GM23248 (cell line): ENCODE results near the gene FAM161B. TPM values are rescaled to one million over a fixed set of nuclear protein-coding genes. Genes with fewer than 3 reads are reported as not detected.

Source experiments
- DNase-seq: peaks from one replicate; pipeline ENCODE4 v3.0.0-alpha.2; 2015
- H2AFZ ChIP-seq: fragments of 200-600 bp; sonication (generic); 2 replicates; pipeline ENCODE4 v1.6.1; 2016; ENCODE audit warnings: antibody characterized with exemption
- H3F3A ChIP-seq: fragments of 200-600 bp; sonication (generic); 2 replicates; pipeline ENCODE4 v1.6.1; 2016; ENCODE audit warnings: mild to moderate bottlenecking, antibody characterized with exemption, mixed run types; ENCODE audit not compliant: insufficient read depth
- H3K27ac ChIP-seq: fragments of 200-600 bp; sonication (generic); 2 replicates; pipeline ENCODE4 v1.5.1; 2016; ENCODE audit warnings: mild to moderate bottlenecking
- H3K27me3 ChIP-seq: fragments of 200-600 bp; sonication (generic); replicated peaks from 2 replicates; pipeline ENCODE4 v1.6.1; 2016; ENCODE audit warnings: mild to moderate bottlenecking; ENCODE audit not compliant: insufficient read depth
- H3K36me3 ChIP-seq: fragments of 200-600 bp; sonication (generic); 2 replicates; pipeline ENCODE4 v1.6.1; 2016; ENCODE audit warnings: low read depth, mild to moderate bottlenecking
- H3K4me1 ChIP-seq: fragments of 200-600 bp; sonication (generic); 2 replicates; pipeline ENCODE4 v1.6.1; 2016; ENCODE audit warnings: mild to moderate bottlenecking; ENCODE audit not compliant: insufficient read depth
- H3K4me2 ChIP-seq: fragments of 200-600 bp; sonication (generic); one replicate; pipeline ENCODE4 v1.6.1; 2016; ENCODE audit warnings: mild to moderate bottlenecking; ENCODE audit not compliant: unreplicated experiment
- H3K4me3 ChIP-seq: fragments of 200-600 bp; sonication (generic); 2 replicates; pipeline ENCODE4 v1.5.1; 2016; ENCODE audit warnings: mild to moderate bottlenecking
- H3K79me2 ChIP-seq: fragments of 200-600 bp; sonication (generic); 2 replicates; pipeline ENCODE4 v1.6.1; 2016; ENCODE audit warnings: mild to moderate bottlenecking; ENCODE audit not compliant: insufficient read depth
- H3K9ac ChIP-seq: fragments of 200-600 bp; sonication (generic); 2 replicates; pipeline ENCODE4 v1.6.1; 2016; ENCODE audit warnings: mild to moderate bottlenecking
- H3K9me2 ChIP-seq: fragments of 200-600 bp; sonication (generic); 2 replicates; pipeline ENCODE4 v1.6.1; 2016; ENCODE audit warnings: mixed run types, mild to moderate bottlenecking, moderate library complexity; ENCODE audit not compliant: insufficient read depth
- H3K9me3 ChIP-seq: fragments of 200-600 bp; sonication (generic); one replicate; pipeline ENCODE4 v1.6.1; 2017; ENCODE audit warnings: low read depth
- H4K20me1 ChIP-seq: fragments of 200-600 bp; sonication (generic); 2 replicates; pipeline ENCODE4 v1.6.0; 2016; ENCODE audit not compliant: insufficient read depth
- EZH2 ChIP-seq: fragments of 200-600 bp; sonication (generic); IDR thresholded peaks from 2 replicates; pipeline ENCODE4 v1.6.1; 2018; ENCODE audit warnings: antibody characterized with exemption, mild to moderate bottlenecking; ENCODE audit not compliant: insufficient read depth, poor library complexity, severe bottlenecking
- EZH2phosphoT487 ChIP-seq: fragments of 200-600 bp; sonication (generic); IDR thresholded peaks from 2 replicates; pipeline ENCODE4 v1.6.1; 2018; ENCODE audit warnings: antibody characterized with exemption, moderate library complexity, mild to moderate bottlenecking, low read depth; ENCODE audit not compliant: insufficient read depth
- WGBS, 2 experiments: methylation state at CpG; one replicate each; pipeline ENCODE4 v1.1.6; 2015 to 2017; ENCODE audit warnings: low lambda C conversion rate in 2 of 2, low coverage in 1 of 2; ENCODE audit errors: missing lambda C conversion rate in 2 of 2; 5-methylcytosine and 5-hydroxymethylcytosine counted together
- in situ Hi-C: fragments of 300-500 bp; cut with MboI; formaldehyde crosslinking; loops from 2 replicates; pipeline ENCODE4 v1.15.0; 2020
- polyA plus RNA-seq: library from polyadenylated mRNA; unstranded; fragments of >200 nt; fragmentation: Nextera tagmentation; extraction: Ambion mirVana; gene quantifications from 2 replicates; pipeline ENCODE4 v1.2.1, GENCODE V29; 2016
- small RNA-seq: library from RNA; depleted of rRNA; stranded (forward); fragments of <200 nt; gene quantifications from one replicate; pipeline ENCODE3, GENCODE V24; 2014; ENCODE audit warnings: low read depth, low replicate concordance
- total RNA-seq: library from RNA; depleted of rRNA; stranded (reverse); fragments of >200 nt; shearing (Covaris generic); gene quantifications from 2 replicates; pipeline ENCODE4 v1.2.3, GENCODE V29; 2014; rRNA removed

The FAM161B gene
- total and polyA plus RNA-seq, 2 experiments from 2014 or later: 4.5 to 6.5 TPM

DNA sequence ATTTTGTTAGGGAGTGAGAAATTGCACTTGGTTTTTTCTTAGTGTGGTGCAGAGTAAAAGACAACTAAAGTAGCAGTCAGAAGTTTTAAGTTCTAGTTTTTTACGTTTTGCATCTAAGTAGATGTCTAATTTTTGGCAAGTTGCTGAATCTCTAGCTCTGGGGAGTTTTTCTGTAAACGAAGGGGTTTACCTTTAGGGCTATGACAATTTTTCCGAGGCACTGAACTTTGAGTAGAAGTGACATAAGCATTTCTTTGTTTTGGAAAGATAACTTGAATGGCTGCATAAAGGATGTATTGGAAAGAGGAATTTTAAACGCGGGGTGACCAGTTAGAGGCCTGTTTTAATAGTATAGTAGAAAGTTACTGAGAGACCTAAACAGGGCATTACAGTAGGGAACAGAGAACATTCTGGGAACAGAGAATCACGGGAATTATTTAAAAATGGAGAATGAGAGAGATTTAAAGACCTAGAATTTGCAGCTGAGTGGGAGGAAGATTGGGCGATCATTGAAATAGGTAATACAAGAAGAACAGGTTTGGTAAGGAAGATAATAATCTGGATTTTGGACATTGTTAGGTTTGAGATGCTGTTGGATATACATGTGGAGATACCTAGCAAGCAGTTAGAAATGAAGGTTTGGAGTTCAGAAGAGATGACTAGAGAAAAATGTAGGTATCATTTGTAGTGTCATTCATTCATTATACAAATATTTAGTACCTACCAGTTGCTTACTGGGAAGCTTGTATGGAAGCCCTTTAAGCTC, 62.0 kb downstream of the FAM161B start:
- Histone ChIP-seq H2AFZ (no peak overlapping the region), H3K9me2 (no peaks in the 10 kb centered on the region), H3K36me3 (no peaks in the 10 kb centered on the region), H3K27ac (peak overlapping the region; percentile 94), H3K79me2 (peaks cover 82% of the 10 kb centered on the region), H3K9ac (peak overlapping the region; percentile 95), H3K4me1 (peaks cover 20% of the 10 kb centered on the region), H3K4me2 (peak overlapping the region; percentile 92), H3F3A (peaks cover 38% of the 10 kb centered on the region), H4K20me1 (no peaks in the 10 kb centered on the region), H3K9me3 (no peaks in the 10 kb centered on the region), H3K27me3 (no peaks in the 10 kb centered on the region), H3K4me3 (peak overlapping the region; percentile 77)
- 41 to 47% methylated on average over 7 of the region's 7 CpGs for WGBS, 2 experiments
- in situ Hi-C loops: no loop called here
- no peak for TF ChIP-seq EZH2
- TF ChIP-seq EZH2phosphoT487: no peak
- DNase-seq: peak; percentile 19

DNA sequence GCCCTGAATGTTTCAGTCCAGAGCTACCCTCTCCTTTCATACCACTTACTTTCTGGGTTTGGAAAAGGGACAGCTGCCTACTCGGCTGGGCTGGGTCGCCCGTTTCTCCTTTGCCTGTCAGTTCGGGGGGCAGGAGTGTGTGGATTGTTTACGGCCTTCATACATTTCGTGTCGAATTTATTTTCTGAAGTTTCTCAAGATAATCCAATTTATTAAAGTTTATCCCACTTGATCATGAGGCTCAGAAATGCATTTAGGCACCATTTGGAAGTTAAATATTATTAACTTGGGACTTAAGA, 62.6 kb downstream of the FAM161B start:
- Histone ChIP-seq H4K20me1 (no peaks in the 10 kb centered on the region), H3K9me3 (no peaks in the 10 kb centered on the region), H3K9ac (peak overlapping the region; percentile 95), H3K9me2 (no peaks in the 10 kb centered on the region), H2AFZ (peak overlapping the region; percentile 85), H3K4me1 (peaks cover 20% of the 10 kb centered on the region), H3K4me3 (peak overlapping the region; percentile 77), H3K27ac (peak overlapping the region; percentile 94), H3F3A (peaks cover 38% of the 10 kb centered on the region), H3K79me2 (peaks cover 75% of the 10 kb centered on the region), H3K4me2 (peak overlapping the region; percentile 92), H3K27me3 (no peaks in the 10 kb centered on the region), H3K36me3 (no peaks in the 10 kb centered on the region)
- 1 to 3% methylated on average over 7 of the region's 7 CpGs for WGBS, 2 experiments
- in situ Hi-C loops: no loop called here
- TF ChIP-seq EZH2phosphoT487 (no peak), EZH2 (no peak)
- no peak for DNase-seq

DNA sequence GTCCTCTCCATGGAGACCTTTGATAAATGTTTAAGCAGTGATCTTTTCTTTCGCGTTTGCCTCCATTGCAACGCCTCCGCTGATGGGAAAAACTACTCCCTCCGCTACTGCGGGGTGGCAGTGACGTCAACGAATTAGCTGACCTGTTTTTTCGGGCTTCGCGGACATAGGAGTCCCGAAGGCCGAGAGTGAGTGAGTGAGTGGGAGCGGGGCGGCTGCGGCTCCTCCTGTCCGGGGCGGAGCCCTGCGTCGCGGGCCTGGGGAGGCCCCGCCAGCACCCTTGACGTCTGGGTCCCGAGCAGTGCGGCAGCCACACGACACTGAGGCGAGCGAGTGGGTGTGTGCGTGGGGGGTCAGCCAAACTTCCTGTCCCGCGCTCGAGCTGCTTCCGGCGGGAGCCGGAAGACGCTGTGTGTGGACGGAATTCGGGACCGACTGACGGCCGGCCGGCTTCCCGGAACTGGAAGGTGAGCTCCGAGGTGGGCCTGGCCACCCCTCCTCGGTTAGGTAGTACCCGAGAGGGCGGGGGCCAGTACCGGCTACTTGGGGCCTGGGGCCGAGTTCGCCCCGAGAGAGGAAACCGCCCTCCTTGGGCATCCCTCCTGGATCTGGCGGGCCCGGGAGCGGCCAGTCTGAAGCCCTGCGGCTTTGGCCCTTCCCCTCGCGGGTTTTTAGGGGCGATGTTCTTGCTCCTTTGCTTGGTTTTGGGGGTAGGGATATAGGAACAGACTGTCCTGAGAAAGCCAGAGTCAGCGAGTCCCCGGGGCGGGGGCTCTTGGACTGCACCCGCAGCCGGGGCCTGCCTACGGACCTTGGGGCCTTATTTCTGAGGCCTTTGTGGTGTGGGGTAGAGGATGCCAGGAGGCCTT, 63.2 kb downstream of the FAM161B start, which contains the start of gene ZNF410:
ZNF410 (plus strand) TSS at position 411 of the 869 bp plus-strand sequence. CDS start 5,317 bp downstream, outside the sequence.
- 0 to 1% methylated on average over 61 to 64 of the region's 65 CpGs for WGBS, 2 experiments
- peak within 1 kb of the TSS; percentile 92 for H3K4me2 ChIP-seq

DNA sequence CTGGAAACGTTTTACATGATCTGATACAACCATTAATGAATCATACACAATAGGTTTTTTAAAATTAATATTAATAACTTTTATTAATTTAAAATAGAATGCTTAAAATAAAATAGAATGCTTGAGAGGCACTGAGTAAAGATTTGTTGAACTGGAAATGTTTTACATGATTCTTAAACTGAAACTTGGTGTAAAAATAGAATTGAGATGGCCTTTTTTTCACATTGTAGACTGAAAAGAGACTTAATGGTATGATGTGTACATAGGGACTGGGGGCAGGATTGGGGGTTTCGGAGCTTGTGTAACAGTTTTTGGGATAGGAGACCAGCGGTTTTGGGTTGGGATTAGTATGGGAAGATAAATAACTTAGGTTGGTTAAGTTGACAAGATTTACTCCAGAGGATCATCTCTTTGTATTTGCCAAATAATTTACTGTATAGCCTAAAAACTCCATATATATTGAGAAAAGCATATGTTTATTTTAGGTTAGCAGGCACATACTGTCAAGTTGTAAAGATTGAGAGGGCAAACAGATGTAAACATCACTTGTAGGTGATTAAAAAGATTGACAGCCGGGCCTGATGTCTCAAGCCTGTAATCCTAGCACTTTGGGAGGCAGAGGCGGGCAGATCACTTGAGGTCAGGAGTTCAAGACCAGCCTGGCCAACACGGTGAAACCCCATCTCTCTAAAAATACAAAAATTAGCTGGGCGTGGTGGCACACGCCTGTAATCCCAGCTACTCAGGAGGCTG, 65.3 kb downstream of the FAM161B start:
- no peak overlapping the region for H3K27ac ChIP-seq
- no peaks in the 10 kb centered on the region for H3K9me3 ChIP-seq
- no peak overlapping the region for H3K4me3 ChIP-seq
- H3K9ac ChIP-seq: no peak overlapping the region
- in situ Hi-C loops: no loop called here
- H3K4me2 ChIP-seq: no peak overlapping the region
- no peaks in the 10 kb centered on the region for H3K36me3 ChIP-seq
- no peaks in the 10 kb centered on the region for H3K9me2 ChIP-seq
- DNase-seq: no peak
- 88 to 91% methylated on average over 8 of the region's 8 CpGs for WGBS, 2 experiments
- no peaks in the 10 kb centered on the region for H4K20me1 ChIP-seq
- TF ChIP-seq EZH2: no peak
- TF ChIP-seq EZH2phosphoT487: no peak
- H3K27me3 ChIP-seq: no peaks in the 10 kb centered on the region
- H3F3A ChIP-seq: peaks cover 38% of the 10 kb centered on the region
- H3K79me2 ChIP-seq: peaks cover 49% of the 10 kb centered on the region
- peaks cover 20% of the 10 kb centered on the region for H3K4me1 ChIP-seq
- H2AFZ ChIP-seq: no peak overlapping the region

More for the DNA sequence above, 63.2 kb downstream of the FAM161B start, which contains the start of gene ZNF410:
- no peaks in the 10 kb centered on the region for H4K20me1 ChIP-seq
- H3K27ac ChIP-seq: peak within 1 kb of the TSS; percentile 94
- H3K9me3 ChIP-seq: no peaks in the 10 kb centered on the region
- H3K79me2 ChIP-seq: peaks cover 70% of the 10 kb centered on the region
- peaks cover 38% of the 10 kb centered on the region for H3F3A ChIP-seq
- peak within 1 kb of the TSS; percentile 77 for H3K4me3 ChIP-seq
- no peaks in the 10 kb centered on the region for H3K27me3 ChIP-seq
- TF ChIP-seq EZH2: no peak
- TF ChIP-seq EZH2phosphoT487: no peak
- H2AFZ ChIP-seq: peak within 1 kb of the TSS; percentile 85
- peak within 1 kb of the TSS; percentile 95 for H3K9ac ChIP-seq
- peaks cover 20% of the 10 kb centered on the region for H3K4me1 ChIP-seq
- H3K9me2 ChIP-seq: no peaks in the 10 kb centered on the region
- peak; percentile 99 for DNase-seq
- in situ Hi-C loops: no loop called here
- no peaks in the 10 kb centered on the region for H3K36me3 ChIP-seq

Small RNA genes lying within 50 kb of the gene (small RNA-seq; reads per million reads assigned to genes)
- gene RF00019: not detected

Other genes with a start within 250 kb of the FAM161B start
- gene PNMA1, start 235.7 kb downstream of the FAM161B start, total RNA-seq: 14.2 and 18.2 TPM in 2 replicates
- gene PNMA1, start 235.7 kb downstream of the FAM161B start, polyA plus RNA-seq: 64.7 and 67.7 TPM in 2 replicates
- gene PTGR2, start 98.3 kb downstream of the FAM161B start, total RNA-seq: 7.2 and 7.5 TPM in 2 replicates
- gene PTGR2, start 98.3 kb downstream of the FAM161B start, polyA plus RNA-seq: 9.0 and 9.4 TPM in 2 replicates
- gene ZNF410, start 63.2 kb downstream of the FAM161B start, total RNA-seq: 64.6 and 70.1 TPM in 2 replicates
- 54.1 and 59.0 TPM in 2 replicates for gene ZNF410, start 63.2 kb downstream of the FAM161B start, polyA plus RNA-seq
- gene COQ6, start 208 bp upstream of the FAM161B start, total RNA-seq: 21.4 and 48.0 TPM in 2 replicates
- 29.4 and 40.2 TPM in 2 replicates for gene COQ6, start 208 bp upstream of the FAM161B start, polyA plus RNA-seq
- 6.6 and 11.5 TPM in 2 replicates for gene ENTPD5, start 69.2 kb upstream of the FAM161B start, total RNA-seq
- gene ENTPD5, start 69.2 kb upstream of the FAM161B start, polyA plus RNA-seq: 10.4 and 12.5 TPM in 2 replicates
- 3.5 and 18.2 TPM in 2 replicates for gene BBOF1, start 69.3 kb upstream of the FAM161B start, total RNA-seq
- gene BBOF1, start 69.3 kb upstream of the FAM161B start, polyA plus RNA-seq: 5.4 and 6.4 TPM in 2 replicates
- 13.8 and 19.9 TPM in 2 replicates for gene ALDH6A1, start 134.4 kb upstream of the FAM161B start, total RNA-seq
- 20.8 and 21.0 TPM in 2 replicates for gene ALDH6A1, start 134.4 kb upstream of the FAM161B start, polyA plus RNA-seq
- gene LIN52, start 134.9 kb upstream of the FAM161B start, total RNA-seq: 6.7 and 8.0 TPM in 2 replicates
- 8.7 and 8.8 TPM in 2 replicates for gene LIN52, start 134.9 kb upstream of the FAM161B start, polyA plus RNA-seq